ENCODE data around the gene ZSCAN12. TPM values are rescaled to one million over a fixed set of nuclear protein-coding genes. Genes with fewer than 3 reads are reported as not detected.

Gene ZSCAN12
- total and polyA plus RNA-seq, 5 experiments from 2014 or later = 1.8 to 11.5 (median 3.8) TPM

DNA sequence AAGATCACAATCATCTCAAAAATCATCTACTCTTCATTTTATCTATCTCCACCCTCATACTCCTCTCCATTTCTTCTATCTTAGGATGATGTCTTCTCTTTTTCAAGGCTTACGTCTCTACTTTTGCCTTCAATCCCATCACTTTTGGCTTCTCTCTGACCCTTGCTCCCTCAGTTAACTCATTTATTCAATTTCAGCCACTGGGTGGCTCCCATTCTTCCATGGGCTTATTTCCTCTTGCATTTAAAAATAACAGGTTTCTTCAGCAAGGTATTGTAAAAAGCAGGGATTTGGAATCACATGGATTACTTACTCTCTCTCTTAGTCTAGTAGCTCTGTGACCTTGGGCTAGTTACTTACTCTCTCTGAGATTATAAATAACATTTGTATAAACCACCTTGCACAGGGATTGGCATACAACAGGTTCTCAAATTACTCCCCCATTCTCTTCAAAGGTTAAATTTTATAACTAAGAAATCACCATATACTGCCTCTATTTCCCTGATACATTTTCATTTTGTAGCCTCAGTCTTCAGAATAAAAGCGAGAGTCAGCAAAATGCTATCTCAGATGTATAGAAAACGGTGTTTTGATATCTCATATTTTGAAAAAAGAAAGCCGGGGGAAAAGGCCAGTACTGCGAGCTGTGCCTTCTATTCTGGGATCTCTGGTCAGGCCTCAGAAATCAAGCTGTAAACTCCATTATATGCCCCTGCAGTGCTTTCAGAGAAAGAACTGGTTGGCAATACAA is 5.5 kb downstream of the ZSCAN12 start:
- Mint-ChIP-seq H3K4me1 (peaks cover 36 to 59% (median 52%) of the 10 kb centered on the region in 4 donors), H3K27ac (peak overlapping the region in 3 of 10 donors; percentile 1 to 41 (median 15)), H3K27me3 (no peaks in the 10 kb centered on the region), H3K36me3 (peaks cover 26 to 84% (median 79%) of the 10 kb centered on the region in 3 donors), H3K4me3 (peak overlapping the region in 1 of 10 donors; percentile 8), H3K9me3 (peaks cover 0 to 1% (median 0%) of the 10 kb centered on the region in 9 donors)
- POLR2A ChIA-PET = no interaction called here
- ATAC-seq (no peak), DNase-seq (no peak)

DNA sequence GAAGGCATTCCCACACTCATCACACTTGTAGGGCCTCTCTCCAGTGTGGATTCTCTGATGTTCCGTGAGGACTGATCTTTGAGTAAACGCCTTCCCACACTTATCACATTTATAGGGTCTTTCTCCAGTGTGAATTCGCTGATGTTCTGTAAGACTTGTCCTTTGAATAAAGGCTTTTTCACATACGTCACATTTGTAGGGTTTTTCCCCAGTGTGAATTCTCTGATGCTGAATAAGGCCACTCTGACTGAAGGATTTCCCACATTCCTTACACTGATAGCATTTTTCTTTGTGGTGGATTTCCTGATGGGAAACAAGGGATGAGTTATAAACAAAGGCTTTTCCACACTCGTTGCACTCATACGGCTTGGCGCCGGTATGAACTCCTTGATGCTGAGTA is 8.9 kb downstream of the ZSCAN12 start:
- POLR2A ChIA-PET = no interaction called here
- peaks cover 0 to 1% (median 0%) of the 10 kb centered on the region in 9 donors for H3K9me3 Mint-ChIP-seq
- no peaks in the 10 kb centered on the region for H3K27me3 Mint-ChIP-seq
- no peak overlapping the region for H3K27ac Mint-ChIP-seq
- H3K36me3 Mint-ChIP-seq = peaks cover 48 to 85% (median 67%) of the 10 kb centered on the region in 3 donors
- no peak for ATAC-seq
- DNase-seq = no peak
- H3K4me3 Mint-ChIP-seq = no peak overlapping the region
- H3K4me1 Mint-ChIP-seq = peaks cover 19 to 51% (median 32%) of the 10 kb centered on the region in 4 donors

DNA sequence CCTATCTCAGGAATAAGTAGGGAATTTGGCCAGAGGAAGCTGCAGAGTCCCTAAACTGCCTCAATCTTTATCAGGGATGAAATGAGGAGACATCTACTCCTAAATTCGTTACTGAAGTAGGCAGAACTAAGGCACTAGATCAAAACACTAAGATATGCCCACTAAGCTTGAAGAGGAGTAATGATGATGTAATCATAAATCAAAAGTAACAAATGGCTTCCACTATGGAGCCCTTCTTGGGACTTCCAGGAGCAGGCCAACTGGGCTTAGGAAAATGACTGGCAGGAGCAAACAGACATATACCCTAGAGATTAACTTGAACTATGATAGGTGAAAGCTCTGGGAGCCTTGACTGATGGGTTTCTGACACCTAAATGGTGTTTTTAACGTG is 15.4 kb downstream of the ZSCAN12 start:
- no peaks in the 10 kb centered on the region for H3K27me3 Mint-ChIP-seq
- H3K4me1 Mint-ChIP-seq = peaks cover 10 to 55% (median 28%) of the 10 kb centered on the region in 4 donors
- peaks cover 42 to 80% (median 63%) of the 10 kb centered on the region in 3 donors for H3K36me3 Mint-ChIP-seq
- peaks cover 0 to 5% (median 0%) of the 10 kb centered on the region in 9 donors for H3K9me3 Mint-ChIP-seq
- DNase-seq (no peak), ATAC-seq (no peak)
- H3K27ac Mint-ChIP-seq = no peak overlapping the region
- H3K4me3 Mint-ChIP-seq = peak overlapping the region in 1 of 10 donors; percentile 20
- POLR2A ChIA-PET = interaction anchor here (1.4 kb wide), 1 partner anchor 26 kb away, joined by 3 read pairs; no protein-coding TSS in a partner anchor

DNA sequence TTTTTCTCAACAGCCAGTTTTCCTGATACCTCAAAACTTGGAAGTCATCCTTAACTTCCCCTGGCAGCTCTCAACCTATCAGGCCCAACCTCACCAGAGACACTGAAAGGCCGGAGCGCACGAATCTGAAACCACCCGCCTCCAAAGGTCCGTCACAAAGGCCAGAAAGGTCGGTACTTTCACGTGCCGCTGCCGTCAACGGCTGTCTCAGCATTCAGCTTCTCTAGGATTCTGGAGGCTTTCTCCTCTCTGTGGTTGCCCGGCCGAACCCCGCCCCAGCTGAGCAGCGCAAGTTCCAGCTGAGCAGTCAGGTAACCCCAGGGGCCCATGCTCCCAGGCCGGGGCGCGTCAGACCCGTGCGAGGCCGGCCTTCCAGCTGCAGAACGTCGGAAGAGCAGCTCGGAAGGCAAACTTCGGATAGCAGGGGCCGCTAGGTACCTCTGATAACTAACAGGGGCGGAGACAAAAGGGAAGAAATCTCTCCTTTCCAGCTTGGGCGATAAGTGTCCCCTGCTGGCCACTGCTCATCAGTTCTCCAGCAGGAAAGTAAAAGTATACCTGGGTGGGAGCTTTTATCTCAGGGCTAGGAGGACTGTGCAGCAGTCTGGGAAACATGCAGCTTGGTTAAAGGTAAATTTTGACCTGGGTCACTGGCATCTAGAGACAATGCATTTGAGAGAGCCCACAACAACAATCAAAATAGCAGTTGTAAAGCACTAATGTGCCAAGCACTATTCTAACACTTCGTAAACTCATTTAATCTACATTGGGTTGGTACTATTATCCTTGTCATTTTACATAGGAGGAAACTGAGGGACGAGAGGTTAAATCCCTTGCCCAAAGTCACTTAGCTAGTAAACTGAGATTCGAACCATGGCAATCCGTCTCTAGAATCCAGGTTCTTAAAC is 16.1 kb downstream of the ZSCAN12 start:
- peak overlapping the region in 9 of 10 donors; percentile 63 to 86 (median 74) for H3K27ac Mint-ChIP-seq
- peaks cover 39 to 77% (median 60%) of the 10 kb centered on the region in 3 donors for H3K36me3 Mint-ChIP-seq
- peak overlapping the region; percentile 67 to 87 (median 82) for H3K4me3 Mint-ChIP-seq
- peaks cover 0 to 6% (median 0%) of the 10 kb centered on the region in 9 donors for H3K9me3 Mint-ChIP-seq
- no peaks in the 10 kb centered on the region for H3K27me3 Mint-ChIP-seq
- peaks cover 10 to 51% (median 25%) of the 10 kb centered on the region in 4 donors for H3K4me1 Mint-ChIP-seq
- DNase-seq (peak; percentile 6 to 65 (median 31)), ATAC-seq (peak; percentile 80 to 85)
- POLR2A ChIA-PET = interaction anchor here (0.7 to 1.4 kb wide), 4 partner anchors 16 to 1205 kb away, joined by 3 read pairs; partner anchors contain the start of gene ZSCAN12

DNA sequence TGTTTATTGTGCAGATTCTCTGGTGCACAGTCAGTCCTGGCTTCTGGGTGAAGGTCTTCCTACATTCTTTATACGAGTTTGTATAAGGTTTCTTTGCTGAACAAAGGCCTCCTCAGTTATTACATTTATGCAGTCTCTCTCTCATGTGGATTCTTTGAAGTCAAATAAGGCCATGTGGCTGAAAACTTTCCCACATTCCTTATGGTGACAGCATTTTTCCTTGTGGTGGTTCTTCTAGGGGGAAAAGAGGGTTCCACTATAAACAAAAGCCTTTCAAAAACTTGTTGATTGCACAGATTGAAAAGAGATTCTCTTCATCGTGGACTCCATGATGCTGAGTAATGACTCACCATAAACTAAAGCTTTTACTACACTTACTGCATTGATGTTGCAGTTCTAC is 19.2 kb downstream of the ZSCAN12 start:
- H3K4me1 Mint-ChIP-seq = peaks cover 7 to 40% (median 15%) of the 10 kb centered on the region in 4 donors
- no peak overlapping the region for H3K4me3 Mint-ChIP-seq
- ATAC-seq = no peak

DNA sequence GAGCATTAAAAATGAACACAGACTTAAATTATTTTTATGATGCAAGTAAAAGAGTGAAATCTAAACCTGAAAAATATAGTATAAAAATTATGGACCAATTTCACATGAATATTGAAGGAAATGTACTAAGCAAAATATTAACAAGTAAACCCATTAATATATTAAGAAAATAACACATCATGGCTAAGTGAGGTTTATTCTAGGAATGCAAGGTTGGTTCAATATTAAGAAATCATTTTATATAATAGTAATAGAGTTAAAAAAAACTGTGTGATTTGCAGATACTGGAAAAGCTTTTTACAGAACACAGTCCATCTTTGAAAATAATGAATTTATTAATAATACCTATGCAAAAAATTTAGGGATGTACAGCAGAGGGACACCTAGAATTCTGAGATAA is 20.9 kb downstream of the ZSCAN12 start:
- peaks cover 25 to 66% (median 52%) of the 10 kb centered on the region in 3 donors for H3K36me3 Mint-ChIP-seq
- POLR2A ChIA-PET = interaction anchor here (0.6 kb wide), 1 partner anchor 779 kb away, joined by 5 read pairs; no protein-coding TSS in a partner anchor

More for the DNA sequence above, 19.2 kb downstream of the ZSCAN12 start:
- no peak for DNase-seq
- Mint-ChIP-seq H3K36me3 (peaks cover 20 to 69% (median 59%) of the 10 kb centered on the region in 3 donors), H3K27ac (no peak overlapping the region), H3K9me3 (peaks cover 0 to 15% (median 4%) of the 10 kb centered on the region in 9 donors), H3K27me3 (no peaks in the 10 kb centered on the region)
- POLR2A ChIA-PET = no interaction called here

DNA sequence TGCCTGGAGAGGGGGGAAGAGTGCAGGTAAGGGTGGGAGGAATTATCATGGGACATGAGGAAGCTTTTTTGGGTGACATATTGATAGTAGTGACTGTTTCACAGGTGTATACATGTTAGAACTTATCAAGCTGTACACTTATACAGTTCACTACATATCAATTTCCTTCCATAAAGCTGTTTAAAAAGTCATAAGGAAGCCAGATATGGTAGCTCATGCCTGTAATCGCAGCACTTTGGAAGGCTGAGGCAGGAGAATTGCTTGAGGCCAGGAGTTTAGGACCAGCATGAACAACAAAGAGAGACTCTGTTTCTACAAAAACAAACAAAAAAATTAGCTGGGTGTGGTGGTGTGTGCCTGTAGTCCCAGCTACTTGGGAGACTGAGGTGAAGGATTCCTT is 21.7 kb downstream of the ZSCAN12 start:
- peaks cover 2 to 22% (median 4%) of the 10 kb centered on the region in 4 donors for H3K4me1 Mint-ChIP-seq
- no peak overlapping the region for H3K4me3 Mint-ChIP-seq
- no peak for ATAC-seq
- no peak for DNase-seq
- peaks cover 0 to 15% (median 4%) of the 10 kb centered on the region in 9 donors for H3K9me3 Mint-ChIP-seq
- no peak overlapping the region for H3K27ac Mint-ChIP-seq
- POLR2A ChIA-PET = no interaction called here
- no peaks in the 10 kb centered on the region for H3K27me3 Mint-ChIP-seq
- peaks cover 24 to 60% (median 50%) of the 10 kb centered on the region in 3 donors for H3K36me3 Mint-ChIP-seq

More for the DNA sequence above, 20.9 kb downstream of the ZSCAN12 start:
- H3K27ac Mint-ChIP-seq = no peak overlapping the region
- H3K9me3 Mint-ChIP-seq = peaks cover 0 to 15% (median 4%) of the 10 kb centered on the region in 9 donors
- H3K27me3 Mint-ChIP-seq = no peaks in the 10 kb centered on the region
- H3K4me1 Mint-ChIP-seq = peaks cover 7 to 29% (median 10%) of the 10 kb centered on the region in 4 donors
- H3K4me3 Mint-ChIP-seq = no peak overlapping the region
- ATAC-seq = no peak
- no peak for DNase-seq

DNA sequence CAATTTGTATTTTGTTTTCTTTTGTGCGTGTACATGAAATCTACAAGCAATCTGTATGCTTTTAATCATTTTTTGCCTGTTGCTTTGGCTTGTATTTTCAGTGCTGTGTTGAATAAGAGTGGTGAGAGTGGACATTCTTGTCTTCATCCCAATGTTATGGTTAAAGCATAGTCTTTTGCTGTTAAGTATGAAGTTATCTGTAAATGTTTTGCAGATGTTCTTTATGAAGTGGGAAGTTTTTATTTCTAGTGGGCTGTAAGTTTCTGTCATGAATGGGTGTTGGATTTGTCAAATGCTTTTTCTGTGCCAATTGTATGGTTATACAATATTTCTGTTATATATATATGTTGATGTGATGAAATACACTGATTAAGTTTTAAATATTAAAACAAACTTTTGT is 25.6 kb downstream of the ZSCAN12 start:
- peaks cover 5 to 26% (median 17%) of the 10 kb centered on the region in 3 donors for H3K36me3 Mint-ChIP-seq
- ATAC-seq (no peak), DNase-seq (no peak)
- H3K4me1 Mint-ChIP-seq = no peaks in the 10 kb centered on the region
- H3K4me3 Mint-ChIP-seq = no peak overlapping the region
- H3K27me3 Mint-ChIP-seq = no peaks in the 10 kb centered on the region
- H3K27ac Mint-ChIP-seq = no peak overlapping the region
- H3K9me3 Mint-ChIP-seq = peaks cover 0 to 9% (median 4%) of the 10 kb centered on the region in 9 donors
- POLR2A ChIA-PET = interaction anchor here (1.2 kb wide), 1 partner anchor 702 kb away, joined by 3 read pairs; no protein-coding TSS in a partner anchor

DNA sequence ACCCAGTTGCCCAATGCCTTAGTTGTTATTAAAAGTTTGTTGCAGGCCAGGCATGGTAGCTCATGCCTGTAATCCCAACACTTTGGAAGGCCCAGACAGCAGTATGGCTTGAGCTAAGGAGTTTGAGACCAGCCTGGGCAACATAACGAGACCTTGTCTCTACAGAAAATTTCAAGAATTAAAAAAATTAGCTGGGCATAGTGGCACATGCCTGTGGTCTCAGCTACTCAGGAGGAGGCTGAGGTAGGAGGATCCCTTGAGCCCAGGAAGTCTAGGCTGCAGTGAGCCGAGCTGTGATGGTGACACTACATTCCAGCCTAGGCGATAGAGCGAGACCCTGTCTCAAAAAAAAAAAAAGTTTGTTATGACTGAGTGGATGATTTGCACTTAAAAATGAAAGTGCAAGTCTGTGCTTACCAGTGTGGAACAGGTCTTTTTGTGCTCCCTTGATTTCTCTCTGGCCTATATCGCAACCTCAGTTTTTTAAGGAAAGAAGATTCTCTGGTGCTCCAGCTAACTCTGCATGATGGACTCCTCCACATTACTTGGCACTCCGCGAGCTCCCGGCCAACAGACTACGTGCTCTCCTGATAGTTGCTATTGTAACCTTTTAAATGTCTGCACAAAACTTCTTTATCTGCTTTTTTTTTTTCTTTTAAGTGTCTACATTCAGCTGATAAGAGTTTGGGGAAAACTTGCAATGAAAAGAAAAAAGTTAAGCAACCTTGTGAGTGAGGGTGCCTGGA is 27.7 kb downstream of the ZSCAN12 start:
- POLR2A ChIA-PET = interaction anchor here (0.6 to 0.7 kb wide), 3 partner anchors 27 to 53 kb away, joined by 3 to 8 read pairs (median 6); no protein-coding TSS in a partner anchor
- no peak overlapping the region for H3K27ac Mint-ChIP-seq
- peaks cover 3 to 28% (median 5%) of the 10 kb centered on the region in 3 donors for H3K36me3 Mint-ChIP-seq

DNA sequence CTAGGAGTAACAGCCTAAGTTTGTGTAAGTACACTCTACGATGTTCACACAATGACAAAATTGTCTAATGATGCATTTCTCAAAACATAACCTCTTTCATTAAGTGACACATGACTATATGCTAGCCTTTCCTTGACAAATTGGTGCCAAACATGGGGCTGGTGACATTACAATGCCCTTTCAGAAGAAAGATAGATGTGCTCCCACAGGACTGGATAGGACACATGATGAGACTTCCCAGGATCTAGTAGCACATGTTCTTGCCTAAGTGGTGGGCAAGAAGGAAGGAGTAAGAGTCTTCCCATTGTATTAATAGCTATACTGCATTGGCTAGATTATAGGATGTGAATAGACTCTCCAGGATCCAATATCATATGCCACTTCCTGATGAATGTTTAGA is 28.3 kb downstream of the ZSCAN12 start:
- ATAC-seq (no peak), DNase-seq (no peak)
- Mint-ChIP-seq H3K36me3 (peaks cover 5 to 33% (median 6%) of the 10 kb centered on the region in 3 donors), H3K4me1 (peaks cover 0 to 5% (median 0%) of the 10 kb centered on the region in 4 donors), H3K27me3 (no peaks in the 10 kb centered on the region), H3K27ac (no peak overlapping the region), H3K4me3 (no peak overlapping the region), H3K9me3 (no peaks in the 10 kb centered on the region)
- POLR2A ChIA-PET = interaction anchor here (0.7 kb wide), 1 partner anchor 28 kb away, joined by 8 read pairs; no protein-coding TSS in a partner anchor

More for the DNA sequence above, 27.7 kb downstream of the ZSCAN12 start:
- peaks cover 0 to 5% (median 0%) of the 10 kb centered on the region in 4 donors for H3K4me1 Mint-ChIP-seq
- no peak overlapping the region for H3K4me3 Mint-ChIP-seq
- no peaks in the 10 kb centered on the region for H3K27me3 Mint-ChIP-seq
- ATAC-seq (no peak), DNase-seq (no peak)
- no peaks in the 10 kb centered on the region for H3K9me3 Mint-ChIP-seq

DNA sequence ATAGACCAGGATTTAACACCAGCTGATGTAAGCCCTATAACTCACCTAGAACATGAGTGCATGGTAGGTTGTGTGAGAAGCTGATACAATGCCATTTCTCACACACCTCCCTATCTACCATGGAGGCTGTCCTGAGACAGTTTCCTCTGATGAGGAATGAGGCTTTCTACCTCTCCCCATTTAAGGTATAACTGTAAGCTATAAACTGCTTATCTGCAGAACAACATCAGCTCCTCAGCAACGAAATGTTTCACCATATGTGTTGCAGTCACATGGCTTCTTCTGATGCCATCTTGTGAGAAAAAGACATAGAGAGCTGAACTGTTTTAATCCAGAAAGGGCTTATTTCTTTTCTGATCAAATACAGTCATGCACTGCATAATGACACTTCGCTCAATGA is 29.1 kb downstream of the ZSCAN12 start:
- peaks cover 5 to 34% (median 9%) of the 10 kb centered on the region in 3 donors for H3K36me3 Mint-ChIP-seq
- POLR2A ChIA-PET = no interaction called here
- H3K27me3 Mint-ChIP-seq = no peaks in the 10 kb centered on the region
- no peak overlapping the region for H3K4me3 Mint-ChIP-seq
- no peak overlapping the region for H3K27ac Mint-ChIP-seq
- no peak for DNase-seq
- H3K9me3 Mint-ChIP-seq = no peaks in the 10 kb centered on the region
- peaks cover 0 to 5% (median 0%) of the 10 kb centered on the region in 4 donors for H3K4me1 Mint-ChIP-seq
- no peak for ATAC-seq

DNA sequence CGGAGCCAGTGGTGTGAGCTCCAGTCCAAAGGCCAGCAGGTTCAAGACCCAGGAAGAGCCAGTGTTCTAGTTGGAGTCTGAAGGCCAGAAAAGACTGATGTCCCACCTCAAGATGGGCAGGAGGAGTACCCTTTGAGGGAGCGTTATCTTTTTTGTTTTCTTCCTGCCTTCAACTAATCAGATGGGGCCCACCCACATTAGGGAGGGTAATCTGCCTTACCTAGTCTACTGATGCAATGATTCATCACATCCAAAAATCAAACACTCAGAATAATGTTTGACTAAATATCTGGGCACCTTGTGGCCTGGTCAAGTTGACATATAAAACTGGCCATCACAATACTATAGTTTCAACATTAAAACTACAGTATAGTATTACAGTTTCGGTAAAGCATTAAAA is 30.1 kb downstream of the ZSCAN12 start:
- Mint-ChIP-seq H3K36me3 (peaks cover 0 to 38% (median 11%) of the 10 kb centered on the region in 3 donors), H3K27me3 (no peaks in the 10 kb centered on the region), H3K9me3 (no peaks in the 10 kb centered on the region), H3K4me1 (peaks cover 0 to 5% (median 0%) of the 10 kb centered on the region in 4 donors), H3K4me3 (no peak overlapping the region), H3K27ac (no peak overlapping the region)
- POLR2A ChIA-PET = no interaction called here
- DNase-seq = no peak
- no peak for ATAC-seq

Measured in naive thymus-derived CD8-positive, alpha-beta T cell (primary cell).